ENCODE measurements around the gene RRP8. TPM values are rescaled to one million over a fixed set of nuclear protein-coding genes. Genes with fewer than 3 reads are reported as not detected.

The RRP8 gene
- total and polyA plus RNA-seq, 10 of the 15 experiments (the other 5 are each of a cell fraction or from before 2014, with no cell fraction given), result 4.7 to 51.2 (median 23.9) TPM

GRCh38 chr11:6603287-6604080 lies at the start of gene RRP8, which contains the start of gene ILK (continued):
- peak in 1 of 3 experiments; percentile 1; a peak in 1 of 6 replicates for TF ChIP-seq CTCF (IDR thresholded peaks at IDR 0.05 in 2 of 3, conservative IDR thresholded peaks at IDR 0.05 in 1 of 3; ENCODE audit: control insufficient read depth in 2 of 3, extremely low read depth in 1 of 3, insufficient read depth in 1 of 3, low read depth in 3 of 3, low read length in 3 of 3)
- 0 out of 2 replicates have a peak, but pooled peaks have one; percentile 31 for TF ChIP-seq MEF2A (IDR thresholded peaks at IDR 0.05; ENCODE audit: insufficient read depth, low read depth, low read length)
- TF ChIP-seq POLR2AphosphoS5 (IDR thresholded peaks at IDR 0.05; ENCODE audit: low read length), result peak; percentile 81
- peak; percentile 67; the same call in 1 of the 2 replicates for TF ChIP-seq NR2F1 (conservative IDR thresholded peaks at IDR 0.05)
- peak; percentile 74; the same call in 1 of the 2 replicates for TF ChIP-seq GATAD2B (conservative IDR thresholded peaks at IDR 0.05; ENCODE audit: low read depth)
- no peak for TF ChIP-seq WRNIP1 (IDR thresholded peaks at IDR 0.05; ENCODE audit: borderline replicate concordance, low read depth, low read length)
- TF ChIP-seq ZNF384 (IDR thresholded peaks at IDR 0.05; ENCODE audit: borderline replicate concordance, low read depth, low read length), result no peak
- TF ChIP-seq JUND (IDR thresholded peaks at IDR 0.05; ENCODE audit: low read depth, low read length), result no peak
- TF ChIP-seq SRF (IDR thresholded peaks at IDR 0.05; ENCODE audit: low read depth in 2 of 2, low read length in 2 of 2), result no peak
- TF ChIP-seq ZBED1 (IDR thresholded peaks at IDR 0.05; ENCODE audit: borderline replicate concordance), result 0 out of 2 replicates have a peak, but pooled peaks have one; percentile 46
- TF ChIP-seq STAT1 (conservative IDR thresholded peaks at IDR 0.05), result peak; percentile 2; the same call in 1 of the 2 replicates
- peak; percentile 93 for TF ChIP-seq MAX (IDR thresholded peaks at IDR 0.05; ENCODE audit: low read depth, low read length)
- TF ChIP-seq ZNF24 (IDR thresholded peaks at IDR 0.05), result peak; percentile 85
- no peak for TF ChIP-seq NFIC (IDR thresholded peaks at IDR 0.05; ENCODE audit: low read depth, low read length)
- TF ChIP-seq RUNX3 (IDR thresholded peaks at IDR 0.05; ENCODE audit: low read length), result peak; percentile 75
- TF ChIP-seq TAF1 (IDR thresholded peaks at IDR 0.05; ENCODE audit: borderline replicate concordance, low read depth, low read length), result peak; percentile 91
- 0 out of 2 replicates have a peak, but pooled peaks have one; percentile 16 for TF ChIP-seq ESRRA (IDR thresholded peaks at IDR 0.05; ENCODE audit: low read length)

All from GM12878 (cell line).